HEK293 (cell line): ENCODE data around the gene FOXO3.

ENCODE experiments used
- HOXD13 ChIP-seq: sonication (generic); formaldehyde crosslinking; IDR thresholded peaks from 2 replicates; pipeline ENCODE4 v1.8.0; 2022; ENCODE audit warnings: missing genetic modification reagents, borderline replicate concordance
- KLF10 ChIP-seq: fragments of 450-650 bp; IDR thresholded peaks from 2 replicates; pipeline ENCODE4 v1.5.1; 2018; ENCODE audit warnings: missing biosample characterization, mild to moderate bottlenecking, missing genetic modification characterization
- SP2 ChIP-seq: fragments of 450-650 bp; formaldehyde crosslinking; IDR thresholded peaks from 2 replicates; pipeline ENCODE4 v1.5.1; 2016; ENCODE audit warnings: missing biosample characterization, missing genetic modification characterization
- ZNF10 ChIP-seq: fragments of 450-650 bp; formaldehyde crosslinking; IDR thresholded peaks from 2 replicates; pipeline ENCODE4 v1.5.1; 2017; ENCODE audit warnings: missing biosample characterization, missing genetic modification characterization
- ZNF2 ChIP-seq: fragments of 450-650 bp; formaldehyde crosslinking; IDR thresholded peaks from 2 replicates; pipeline ENCODE4 v1.5.1; 2016; ENCODE audit warnings: missing biosample characterization, missing genetic modification characterization
- ZNF24 ChIP-seq: fragments of 450-650 bp; formaldehyde crosslinking; IDR thresholded peaks from 2 replicates; pipeline ENCODE4 v1.5.1; 2016; ENCODE audit warnings: missing biosample characterization, missing genetic modification characterization
- ZNF274 ChIP-seq, 2 experiments: fragments of 200-500 bp in 1 of 2; fragments of 450-650 bp in 1 of 2; sonication (Bioruptor generic) in 1 of 2; formaldehyde crosslinking in 1 of 2; IDR thresholded peaks; 2 replicates each; pipeline versions ENCODE4 v1.5.1 to v1.6.1; 2014 to 2016; ENCODE audit warnings: borderline replicate concordance in 1 of 2, inconsistent platforms in 1 of 2, low read length in 1 of 2, missing biosample characterization in 1 of 2, missing genetic modification characterization in 1 of 2
- ZNF341 ChIP-seq: fragments of 450-650 bp; formaldehyde crosslinking; IDR thresholded peaks from 2 replicates; pipeline ENCODE4; 2016; ENCODE audit warnings: low read depth, missing biosample characterization, missing genetic modification characterization
- ZNF621 ChIP-seq: fragments of 450-650 bp; formaldehyde crosslinking; IDR thresholded peaks from 2 replicates; pipeline ENCODE4 v1.5.1; 2017; ENCODE audit warnings: missing biosample characterization, missing genetic modification characterization
- ZSCAN23 ChIP-seq: fragments of 450-650 bp; formaldehyde crosslinking; IDR thresholded peaks from 2 replicates; pipeline ENCODE4 v1.5.1; 2016; ENCODE audit warnings: missing biosample characterization, missing genetic modification characterization
- ZXDB ChIP-seq: fragments of 450-650 bp; formaldehyde crosslinking; IDR thresholded peaks from 2 replicates; pipeline ENCODE4 v1.5.1; 2016; ENCODE audit warnings: missing biosample characterization, missing genetic modification characterization
- TF ChIP-seq, protein P1 (sequence below): fragments of 450-650 bp; formaldehyde crosslinking; IDR thresholded peaks from 2 replicates; pipeline ENCODE4 v1.5.1; 2016; ENCODE audit warnings: missing biosample characterization, missing genetic modification characterization

DNA sequence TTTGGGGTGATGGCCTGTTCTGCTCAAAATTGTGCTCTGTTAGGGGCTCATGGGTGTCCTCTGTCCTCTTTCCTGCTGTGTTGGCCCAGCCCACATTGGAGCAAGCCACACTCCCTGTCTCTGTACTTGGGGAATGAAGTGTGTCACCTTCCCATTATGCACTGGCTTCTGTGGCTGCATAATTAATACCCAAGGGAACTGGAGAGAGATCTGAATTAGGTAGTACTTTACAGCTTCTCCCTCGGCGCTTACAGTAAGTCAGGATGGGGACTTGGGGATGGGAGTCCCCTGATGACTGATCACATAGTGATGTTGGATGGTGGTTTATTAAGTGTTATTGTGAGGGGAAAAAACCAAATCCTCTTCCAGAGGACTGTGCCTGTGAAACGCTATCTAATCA, 116.6 kb downstream of the FOXO3 start:
- no peak for TF ChIP-seq ZNF341
- no peak for TF ChIP-seq HOXD13 (CRISPR knock-in tag)
- TF ChIP-seq SP2: no peak
- TF ChIP-seq, protein P1, sequence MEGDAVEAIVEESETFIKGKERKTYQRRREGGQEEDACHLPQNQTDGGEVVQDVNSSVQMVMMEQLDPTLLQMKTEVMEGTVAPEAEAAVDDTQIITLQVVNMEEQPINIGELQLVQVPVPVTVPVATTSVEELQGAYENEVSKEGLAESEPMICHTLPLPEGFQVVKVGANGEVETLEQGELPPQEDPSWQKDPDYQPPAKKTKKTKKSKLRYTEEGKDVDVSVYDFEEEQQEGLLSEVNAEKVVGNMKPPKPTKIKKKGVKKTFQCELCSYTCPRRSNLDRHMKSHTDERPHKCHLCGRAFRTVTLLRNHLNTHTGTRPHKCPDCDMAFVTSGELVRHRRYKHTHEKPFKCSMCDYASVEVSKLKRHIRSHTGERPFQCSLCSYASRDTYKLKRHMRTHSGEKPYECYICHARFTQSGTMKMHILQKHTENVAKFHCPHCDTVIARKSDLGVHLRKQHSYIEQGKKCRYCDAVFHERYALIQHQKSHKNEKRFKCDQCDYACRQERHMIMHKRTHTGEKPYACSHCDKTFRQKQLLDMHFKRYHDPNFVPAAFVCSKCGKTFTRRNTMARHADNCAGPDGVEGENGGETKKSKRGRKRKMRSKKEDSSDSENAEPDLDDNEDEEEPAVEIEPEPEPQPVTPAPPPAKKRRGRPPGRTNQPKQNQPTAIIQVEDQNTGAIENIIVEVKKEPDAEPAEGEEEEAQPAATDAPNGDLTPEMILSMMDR (tag by site-specific recombination): no peak
- peak; percentile 52; the same call in 1 of the 2 replicates for TF ChIP-seq ZNF24 (tag by site-specific recombination)
- no peak for TF ChIP-seq ZXDB
- peak; percentile 46; the same call in 1 of the 2 replicates for TF ChIP-seq ZNF2
- no peak for TF ChIP-seq ZNF274 (IDR thresholded peaks at IDR 0.05; ENCODE audit: low read length)
- no peak for TF ChIP-seq ZNF274 (tag by site-specific recombination; IDR thresholded peaks at IDR 0.05; ENCODE audit: borderline replicate concordance)
- peak; percentile 20; the same call in 1 of the 2 replicates for TF ChIP-seq ZSCAN23 (tag by site-specific recombination)
- TF ChIP-seq ZNF10 (tag by site-specific recombination): peak; percentile 85
- TF ChIP-seq KLF10: peak; percentile 35; the same call in 1 of the 2 replicates
- TF ChIP-seq ZNF621 (tag by site-specific recombination): no peak
